ENCODE results near the gene DHX40.
A peak's percentile ranks its signal among the peaks of the same experiment; 100 is the strongest.
"Not testable (repeated sequence)": the region's sequence is repeated elsewhere in the genome, so short reads cannot be mapped to it uniquely, and the experiment has no call there.

The DHX40 gene, protein sequence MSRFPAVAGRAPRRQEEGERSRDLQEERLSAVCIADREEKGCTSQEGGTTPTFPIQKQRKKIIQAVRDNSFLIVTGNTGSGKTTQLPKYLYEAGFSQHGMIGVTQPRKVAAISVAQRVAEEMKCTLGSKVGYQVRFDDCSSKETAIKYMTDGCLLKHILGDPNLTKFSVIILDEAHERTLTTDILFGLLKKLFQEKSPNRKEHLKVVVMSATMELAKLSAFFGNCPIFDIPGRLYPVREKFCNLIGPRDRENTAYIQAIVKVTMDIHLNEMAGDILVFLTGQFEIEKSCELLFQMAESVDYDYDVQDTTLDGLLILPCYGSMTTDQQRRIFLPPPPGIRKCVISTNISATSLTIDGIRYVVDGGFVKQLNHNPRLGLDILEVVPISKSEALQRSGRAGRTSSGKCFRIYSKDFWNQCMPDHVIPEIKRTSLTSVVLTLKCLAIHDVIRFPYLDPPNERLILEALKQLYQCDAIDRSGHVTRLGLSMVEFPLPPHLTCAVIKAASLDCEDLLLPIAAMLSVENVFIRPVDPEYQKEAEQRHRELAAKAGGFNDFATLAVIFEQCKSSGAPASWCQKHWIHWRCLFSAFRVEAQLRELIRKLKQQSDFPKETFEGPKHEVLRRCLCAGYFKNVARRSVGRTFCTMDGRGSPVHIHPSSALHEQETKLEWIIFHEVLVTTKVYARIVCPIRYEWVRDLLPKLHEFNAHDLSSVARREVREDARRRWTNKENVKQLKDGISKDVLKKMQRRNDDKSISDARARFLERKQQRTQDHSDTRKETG

DNA sequence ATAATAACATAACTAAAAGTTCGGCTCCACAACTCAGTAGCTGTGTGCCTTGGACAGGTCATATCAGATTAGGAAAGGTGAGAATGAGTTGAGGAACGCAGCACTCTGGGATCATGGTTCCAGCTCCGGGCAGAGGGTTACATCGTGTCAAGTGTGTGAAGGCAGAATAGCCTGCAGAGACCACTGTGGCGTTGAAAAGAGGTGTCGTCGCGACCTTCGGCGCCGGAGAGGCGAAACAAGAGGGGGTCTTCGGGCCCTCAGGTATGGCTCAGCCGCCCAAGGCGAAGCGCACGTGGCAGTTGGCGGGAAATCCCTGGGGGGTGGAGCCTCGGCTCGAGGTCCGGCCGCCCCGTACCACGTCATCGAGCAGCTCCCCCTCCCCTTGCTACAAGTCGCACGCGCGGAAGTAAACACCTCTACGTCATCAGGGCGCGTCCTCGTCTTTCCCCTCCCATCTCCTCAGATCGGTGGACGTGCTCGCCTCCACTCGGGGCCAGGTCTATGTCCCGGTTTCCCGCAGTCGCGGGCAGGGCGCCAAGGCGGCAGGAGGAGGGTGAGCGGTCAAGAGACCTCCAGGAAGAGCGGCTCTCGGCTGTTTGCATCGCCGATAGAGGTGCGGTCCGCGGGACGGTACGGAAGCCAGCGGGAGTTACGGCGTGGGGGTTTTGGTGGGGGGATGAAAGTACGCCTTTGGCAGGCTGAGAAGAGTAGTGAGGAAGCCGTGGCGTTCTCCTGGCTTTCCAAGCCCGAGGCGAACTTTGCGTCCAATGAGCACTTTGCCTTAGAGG lies at the start of gene DHX40:
TSS of gene DHX40 (plus strand) at position 440 of the 788 bp plus-strand sequence. CDS start at position 502, 62 bp downstream.
- peak; percentile 90 for DNase-seq (ENCODE audit: low read depth)

DNA sequence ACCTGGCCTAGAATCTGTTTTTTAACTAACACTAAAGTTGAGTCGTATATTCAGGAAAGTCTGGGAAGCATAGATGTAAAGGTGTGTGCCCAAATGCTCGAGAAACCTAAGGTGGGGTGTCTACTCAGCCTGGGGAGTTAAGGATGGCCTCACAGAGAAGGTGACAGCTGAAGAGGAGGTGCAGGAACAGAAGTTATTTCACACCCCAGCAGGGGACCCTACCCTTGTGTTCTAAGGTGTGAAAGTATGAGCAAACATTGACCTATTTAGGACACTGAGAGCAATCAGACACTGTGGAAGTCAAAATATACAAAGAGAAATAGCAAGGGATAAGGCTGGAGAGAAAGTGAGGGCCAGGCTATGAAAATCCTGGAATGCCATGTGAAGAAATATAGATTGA lies 49.0 kb upstream of the DHX40 start:
- no peak for DNase-seq (ENCODE audit: low read depth)

DNA sequence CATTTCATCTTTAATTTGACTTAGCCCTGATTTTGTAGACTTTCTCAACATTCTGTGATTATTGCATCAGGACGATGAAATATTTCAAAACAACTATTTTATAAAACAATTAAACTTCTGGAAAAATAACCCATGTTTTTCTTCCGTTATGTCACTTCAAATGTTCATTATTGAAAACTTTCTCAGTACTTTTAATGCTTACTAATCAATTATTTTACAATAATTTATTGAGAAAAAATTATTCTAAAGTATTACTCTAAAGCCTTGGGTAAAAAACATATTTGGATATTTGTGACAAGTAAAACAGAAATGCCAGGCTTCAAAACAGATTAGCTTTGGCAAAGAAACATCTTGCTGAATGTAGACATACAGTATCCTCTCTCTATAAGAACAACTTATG lies 46.3 kb upstream of the DHX40 start:
- no peak for DNase-seq (ENCODE audit: low read depth)

DNA sequence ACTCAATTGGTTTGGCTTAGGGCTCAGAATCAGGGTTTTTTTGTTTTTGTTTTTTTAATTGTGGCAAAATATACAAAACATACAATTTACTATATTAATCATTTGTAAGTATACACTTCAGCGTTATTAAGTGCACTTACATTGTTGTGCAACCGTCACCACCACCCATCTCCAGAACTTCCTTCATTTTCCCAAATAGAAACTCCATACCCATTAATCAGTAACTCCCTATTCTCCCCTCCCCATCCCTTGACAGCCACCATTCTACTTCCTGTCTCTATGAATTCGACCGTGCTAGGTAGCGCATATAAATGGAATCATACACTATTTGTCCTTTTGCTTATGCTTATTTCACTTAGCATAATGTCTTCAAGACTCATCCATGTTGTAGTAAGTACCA lies 45.2 kb upstream of the DHX40 start:
- no peak for DNase-seq (ENCODE audit: low read depth)

DNA sequence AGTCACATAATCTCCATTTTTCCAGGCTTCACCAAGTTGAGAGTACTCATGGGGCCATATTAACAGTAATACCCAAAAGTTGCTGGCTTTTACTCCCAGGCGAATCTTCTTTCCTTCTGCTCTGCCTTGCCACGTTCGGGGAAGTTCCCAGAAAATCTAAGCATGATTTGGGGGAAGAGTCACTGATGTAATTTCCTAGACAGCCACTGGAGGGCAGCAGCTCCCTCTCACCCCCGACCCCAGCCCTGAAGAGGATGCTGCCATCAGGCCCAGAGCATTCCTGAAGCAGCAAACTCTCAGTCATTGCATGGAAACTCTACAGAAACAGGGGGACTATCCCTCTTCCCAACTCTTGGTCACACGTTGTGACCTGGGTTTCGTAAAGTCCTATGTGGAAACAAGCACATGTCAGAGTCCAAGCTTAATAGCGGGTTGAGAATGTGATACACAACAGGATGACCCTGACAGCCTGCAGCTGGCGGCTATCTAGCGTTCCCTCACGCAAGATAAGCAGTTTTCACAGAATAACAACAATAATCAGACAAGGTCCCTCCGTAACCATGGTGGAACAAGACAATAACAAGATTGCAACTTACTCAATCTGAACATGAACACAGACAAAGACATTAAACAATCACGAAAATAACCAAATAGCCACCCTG lies 43.8 kb upstream of the DHX40 start:
- peak; percentile 49 for DNase-seq (ENCODE audit: low read depth)

DNA sequence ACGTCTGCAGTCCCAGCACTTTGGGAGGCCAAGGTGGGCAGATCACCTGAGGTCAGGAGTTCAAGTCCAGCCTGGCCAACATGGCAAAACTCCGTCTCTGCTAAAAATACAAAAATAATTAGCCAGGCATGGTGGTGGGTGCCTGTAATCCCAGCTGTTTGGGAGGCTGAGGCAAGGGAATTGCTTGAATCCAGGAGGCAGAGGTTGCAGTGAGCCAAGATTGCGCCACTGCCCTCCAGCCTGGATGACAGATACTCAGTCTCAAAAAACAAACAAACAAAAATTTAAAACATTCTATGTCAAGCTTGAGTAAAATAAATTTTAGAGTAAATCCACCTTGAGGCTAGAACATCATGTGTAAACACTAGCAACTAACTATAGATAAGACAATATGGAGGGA lies 40.5 kb upstream of the DHX40 start:
- DNase-seq (ENCODE audit: low read depth): not testable (repeated sequence)

DNA sequence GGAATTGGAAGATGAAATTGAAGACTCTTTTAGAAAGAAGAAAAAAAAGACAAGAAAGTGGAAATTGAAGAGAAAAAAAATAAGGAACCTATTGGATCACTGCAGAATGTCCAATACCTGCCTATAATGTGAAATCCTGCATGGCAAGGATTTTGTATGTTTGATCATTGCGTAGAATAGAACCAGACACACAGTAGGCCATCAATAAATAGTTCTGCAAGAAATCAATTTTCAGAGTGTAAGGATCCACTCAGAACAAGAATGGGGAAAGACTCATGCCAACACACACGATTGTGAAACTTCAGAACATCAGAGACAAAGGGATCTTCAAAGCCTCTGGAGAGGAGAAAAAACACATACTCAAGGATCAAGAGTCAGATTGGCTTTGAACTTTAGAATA lies 39.7 kb upstream of the DHX40 start:
- no peak for DNase-seq (ENCODE audit: low read depth)

DNA sequence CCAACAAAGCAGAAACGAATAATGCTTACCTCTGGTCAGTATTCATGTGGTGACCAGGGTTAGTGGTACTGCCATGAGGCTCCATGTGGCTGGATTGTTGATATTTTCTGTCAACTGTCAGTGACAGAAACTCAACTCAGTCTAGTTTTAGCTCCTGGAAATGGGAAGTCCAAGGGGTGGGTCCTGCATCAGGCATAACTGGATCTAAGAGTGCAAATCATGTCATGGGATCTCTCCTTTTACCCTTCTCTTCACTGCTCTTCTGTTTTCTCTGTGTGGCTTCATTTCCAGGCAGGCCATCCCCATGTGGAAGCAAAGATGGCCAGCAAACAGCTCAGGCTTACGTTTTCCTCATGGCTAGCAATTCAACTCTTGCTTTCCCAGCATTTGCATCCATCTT lies 39.0 kb upstream of the DHX40 start:
- DNase-seq (ENCODE audit: low read depth): no peak

DNA sequence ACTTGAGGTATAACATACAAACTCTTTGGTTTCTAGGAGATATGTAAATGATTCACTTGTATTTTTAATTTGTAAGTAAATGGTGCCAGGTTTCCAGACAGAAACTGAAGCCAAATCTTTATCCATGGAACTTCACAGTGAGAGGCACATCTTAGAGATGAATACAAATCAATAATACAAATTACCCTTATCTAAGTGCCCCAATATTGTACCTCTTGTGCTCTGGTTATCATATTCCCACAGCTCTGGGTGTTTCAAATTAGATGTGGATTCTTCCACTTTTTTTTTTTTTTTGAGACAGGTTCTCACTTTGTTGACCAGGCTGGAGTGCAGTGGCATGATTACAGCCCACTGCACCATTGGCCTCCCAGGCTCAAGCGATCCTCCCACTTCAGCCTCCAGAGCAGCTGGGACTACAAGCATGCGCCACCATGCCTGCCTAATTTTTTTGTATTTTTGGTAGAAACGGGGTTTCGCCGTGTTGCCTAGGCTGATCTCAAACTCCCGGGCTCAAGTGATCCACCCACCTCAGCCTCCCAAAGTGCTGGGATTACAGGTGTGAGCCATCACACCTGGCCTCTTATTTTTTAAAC lies 38.0 kb upstream of the DHX40 start:
- no peak for DNase-seq (ENCODE audit: low read depth)

DNA sequence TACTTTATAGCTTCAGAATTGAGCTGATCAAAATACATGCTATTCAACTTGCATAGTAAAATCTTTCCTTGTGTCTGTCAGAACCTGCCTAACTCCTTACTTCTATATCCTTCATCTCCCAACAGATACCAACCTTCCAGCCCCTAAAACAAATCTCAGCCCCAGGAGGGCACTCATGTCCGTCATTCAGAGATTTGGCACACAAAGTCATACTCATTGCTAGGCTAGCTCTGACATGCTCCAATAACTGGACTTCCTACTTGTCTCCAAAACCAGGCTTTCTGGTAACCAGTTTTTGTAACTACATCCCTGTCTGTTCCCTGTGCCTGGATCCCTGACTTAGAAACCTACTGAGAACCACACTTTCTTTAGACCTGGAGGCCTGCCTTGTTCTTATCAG lies 37.5 kb upstream of the DHX40 start:
- no peak for DNase-seq (ENCODE audit: low read depth)

DNA sequence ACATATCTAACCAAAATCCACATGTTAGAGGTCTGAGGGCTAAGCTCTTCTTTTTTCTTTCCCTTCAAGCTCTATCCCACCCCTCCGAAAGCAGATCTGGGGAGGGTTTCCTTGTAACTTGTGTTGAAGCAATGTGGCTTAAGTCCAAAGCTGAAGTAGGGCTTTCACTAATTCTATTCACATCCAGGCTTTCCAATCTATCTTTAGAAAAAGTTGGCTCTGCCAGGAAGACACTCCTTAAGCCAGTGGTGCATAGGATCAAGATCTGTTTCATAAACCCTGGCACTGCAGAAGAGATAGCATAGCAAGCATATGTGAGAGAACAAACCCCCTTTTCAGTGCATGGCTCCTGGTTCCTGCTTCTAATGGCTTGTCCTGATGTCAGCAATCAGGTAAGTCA lies 34.9 kb upstream of the DHX40 start:
- no peak for DNase-seq (ENCODE audit: low read depth)

DNA sequence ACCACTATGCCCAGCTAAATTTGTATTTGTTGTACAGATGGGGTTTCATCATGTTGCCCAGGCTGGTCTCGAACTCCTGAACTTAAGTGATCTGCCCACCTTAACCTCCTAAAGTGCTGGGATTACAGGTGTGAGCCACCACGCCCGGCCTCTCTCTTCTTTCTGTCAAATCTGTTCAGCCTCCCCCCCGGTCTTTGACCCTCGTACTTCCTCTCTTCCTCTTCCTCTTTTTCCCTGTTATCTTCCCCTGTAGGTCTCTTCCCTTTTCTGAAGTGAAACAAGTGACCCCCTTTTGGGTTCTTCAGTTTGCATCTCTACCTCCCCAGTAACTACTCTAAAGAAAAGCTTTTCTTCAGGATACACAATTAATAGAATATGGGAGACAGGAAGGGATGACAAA lies 31.7 kb upstream of the DHX40 start:
- DNase-seq (ENCODE audit: low read depth): no peak

DNA sequence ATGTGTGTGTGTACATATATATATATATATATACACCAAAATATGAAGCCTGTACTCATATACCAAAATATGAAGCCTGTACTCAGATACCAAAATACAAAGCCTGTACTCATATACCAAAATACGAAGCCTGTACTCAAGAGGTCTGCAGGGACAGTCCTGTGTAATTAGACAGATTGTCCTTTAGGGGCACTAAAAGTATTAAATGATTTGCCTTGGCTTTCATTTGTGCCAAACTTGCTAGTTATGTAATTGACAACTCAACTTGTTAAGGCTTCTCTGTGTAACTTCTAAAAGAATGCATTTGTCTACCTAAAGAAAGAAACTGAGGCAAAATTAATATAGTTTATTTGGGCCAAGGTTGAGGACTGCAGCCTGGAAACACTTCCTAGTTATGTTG lies 30.8 kb upstream of the DHX40 start:
- no peak for DNase-seq (ENCODE audit: low read depth)

DNA sequence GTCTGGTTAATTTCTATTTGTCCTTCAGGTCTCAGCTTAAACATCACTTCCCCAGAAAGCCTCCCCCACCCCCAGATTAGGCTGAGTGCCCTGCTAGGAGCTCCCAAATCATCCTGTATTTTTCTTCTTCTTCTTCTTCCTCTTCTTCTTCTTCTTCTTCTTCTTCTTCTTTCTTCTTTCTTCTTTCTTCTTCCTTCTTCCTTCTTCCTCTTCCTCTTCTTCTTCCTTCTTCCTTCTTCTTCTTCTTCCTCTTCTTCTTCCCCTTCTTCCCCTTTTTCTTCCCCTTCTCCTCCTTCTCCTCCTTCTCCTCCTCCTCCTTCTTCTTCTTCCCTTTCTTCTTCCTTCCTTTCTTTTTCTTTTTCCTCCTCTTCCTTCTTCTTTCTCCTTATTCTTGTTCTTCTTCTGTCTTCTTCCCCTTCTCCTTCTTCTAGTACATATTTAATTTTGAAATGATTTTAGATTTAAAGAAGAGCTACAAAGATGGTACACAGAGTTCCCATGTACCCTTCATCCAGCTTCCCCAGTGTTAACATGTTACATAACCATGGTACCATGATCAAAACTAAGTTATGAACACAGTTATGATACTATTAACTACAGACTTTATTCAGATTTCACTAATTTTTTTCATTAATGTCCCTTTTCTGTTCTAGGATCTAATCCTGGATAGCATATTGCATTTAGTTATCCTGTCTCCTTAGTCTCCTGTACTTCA lies 27.1 kb upstream of the DHX40 start:
- no peak for DNase-seq (ENCODE audit: low read depth)

DNA sequence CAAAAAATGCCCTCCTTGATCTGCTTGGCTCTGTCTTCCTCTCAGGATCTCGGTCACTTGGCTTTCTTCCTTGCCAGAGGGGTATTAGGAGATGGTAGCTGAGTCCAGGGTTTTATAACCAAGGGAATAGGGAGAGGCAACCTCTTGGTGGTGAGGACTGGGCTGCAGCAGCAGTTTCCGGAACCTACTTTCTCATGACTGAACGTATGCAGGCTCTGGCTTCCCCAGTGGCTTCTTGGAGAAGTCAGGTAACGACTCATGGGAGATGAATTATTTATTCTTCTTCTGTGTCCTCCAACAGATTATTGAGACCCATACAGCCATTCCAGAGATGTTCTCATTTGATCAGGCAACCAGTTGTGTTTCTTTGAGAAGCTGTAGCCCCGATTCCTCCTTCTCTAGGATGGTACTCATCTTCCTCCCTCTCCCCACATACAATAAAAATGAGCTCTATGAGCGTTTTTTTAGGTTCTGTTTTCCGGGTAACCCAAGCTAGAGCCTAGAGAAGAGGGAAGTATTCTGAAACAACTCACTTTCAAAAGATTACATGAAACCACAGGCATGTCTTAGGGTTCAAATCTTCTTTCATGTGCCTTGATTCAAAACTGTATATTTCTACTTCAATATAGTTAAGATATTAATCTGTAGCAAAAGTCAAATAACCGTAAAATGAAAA lies 22.3 kb upstream of the DHX40 start:
- no peak for DNase-seq (ENCODE audit: low read depth)

DNA sequence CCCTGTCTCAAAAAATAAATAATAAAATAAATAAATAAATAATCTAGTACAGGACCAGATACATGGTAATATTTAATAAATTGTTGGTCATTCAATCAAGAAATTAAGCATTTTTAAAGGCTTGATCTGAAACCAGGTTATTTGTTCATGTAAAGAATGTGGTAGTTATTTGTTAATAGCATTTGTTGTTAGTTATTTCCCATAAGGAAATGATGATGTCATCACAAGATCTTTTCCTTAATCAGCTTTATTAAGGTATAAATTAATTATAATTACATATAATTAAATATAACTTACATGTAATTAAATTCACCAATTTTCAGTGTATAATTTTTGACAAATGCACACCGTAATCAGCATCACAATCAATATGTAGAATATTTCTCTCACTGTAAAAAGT lies 19.5 kb upstream of the DHX40 start:
- DNase-seq (ENCODE audit: low read depth): no peak

DNA sequence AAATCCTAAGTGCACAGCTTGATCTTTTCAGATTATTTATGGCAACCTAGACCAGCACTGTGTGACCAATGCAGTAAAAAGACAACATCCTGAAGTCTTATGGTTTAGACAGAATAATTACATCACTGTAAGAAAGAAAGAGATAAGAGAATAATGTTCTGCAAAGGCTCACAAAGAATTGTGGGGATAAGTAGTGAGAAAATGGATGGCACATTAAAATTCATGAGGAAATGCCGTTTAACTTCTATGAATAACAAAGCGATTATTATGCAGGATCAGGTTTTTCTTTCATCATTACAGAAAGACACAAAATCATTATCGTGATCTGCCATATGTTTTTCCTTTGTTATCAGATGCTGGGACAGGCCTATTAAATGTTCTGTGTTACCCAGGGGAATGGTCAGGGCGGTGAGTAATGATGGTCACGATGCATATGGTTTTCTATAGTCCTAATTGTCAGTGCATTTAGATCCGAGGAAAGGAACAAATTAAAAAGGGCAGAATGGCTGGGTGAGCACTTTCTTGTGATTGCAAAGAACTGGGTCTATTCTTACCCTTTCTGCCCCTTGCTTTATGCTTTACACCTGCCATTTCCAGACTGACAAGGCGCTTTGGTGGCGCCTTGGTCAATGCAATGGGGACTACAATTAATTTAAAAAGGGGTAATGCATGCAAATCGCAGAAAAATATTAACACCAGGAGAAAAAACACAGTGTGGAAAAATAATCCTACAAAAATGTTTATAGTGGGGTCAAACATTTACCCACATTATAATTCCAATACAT lies 18.1 kb upstream of the DHX40 start:
- no peak for DNase-seq (ENCODE audit: low read depth)

DNA sequence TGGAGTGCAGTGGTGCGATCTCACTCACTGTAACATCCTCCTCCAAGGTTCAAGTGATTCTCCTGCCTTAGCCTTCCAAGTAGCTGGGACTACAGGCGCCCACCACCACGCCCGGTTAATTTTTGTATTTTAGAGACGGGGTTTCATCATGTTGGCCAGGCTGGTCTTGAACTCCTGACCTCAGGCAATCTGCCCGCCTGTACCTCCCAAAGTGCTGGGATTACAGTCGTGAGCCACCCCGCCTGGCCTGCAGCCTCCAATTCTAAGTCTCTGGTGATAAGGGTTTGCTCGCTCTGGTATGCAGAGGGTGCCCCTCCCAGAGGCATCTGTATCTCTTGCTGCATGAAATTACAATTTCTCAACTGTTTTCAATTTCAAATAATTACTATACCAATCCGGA lies 16.4 kb upstream of the DHX40 start:
- DNase-seq (ENCODE audit: low read depth): not testable (repeated sequence)

DNA sequence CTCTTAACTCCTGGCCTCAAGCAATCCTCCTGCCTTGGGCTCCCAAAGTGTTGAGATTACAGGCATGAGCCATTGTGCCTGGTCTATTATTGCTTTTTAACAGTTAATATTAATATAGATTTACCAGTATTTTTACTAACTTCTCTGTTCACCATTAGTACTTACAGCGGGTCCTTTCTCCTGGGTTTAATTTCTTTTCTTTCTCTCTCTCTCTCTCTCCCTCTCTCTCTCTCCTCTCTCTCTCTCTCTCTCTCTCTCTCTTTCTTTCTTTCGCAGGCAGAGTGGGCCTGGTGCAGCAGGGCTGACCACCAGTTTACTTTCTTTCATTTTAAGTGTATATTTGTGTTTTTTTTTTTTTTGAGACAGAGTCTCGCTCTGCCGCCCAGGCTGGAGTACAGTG lies 14.7 kb upstream of the DHX40 start:
- no peak for DNase-seq (ENCODE audit: low read depth)

DNA sequence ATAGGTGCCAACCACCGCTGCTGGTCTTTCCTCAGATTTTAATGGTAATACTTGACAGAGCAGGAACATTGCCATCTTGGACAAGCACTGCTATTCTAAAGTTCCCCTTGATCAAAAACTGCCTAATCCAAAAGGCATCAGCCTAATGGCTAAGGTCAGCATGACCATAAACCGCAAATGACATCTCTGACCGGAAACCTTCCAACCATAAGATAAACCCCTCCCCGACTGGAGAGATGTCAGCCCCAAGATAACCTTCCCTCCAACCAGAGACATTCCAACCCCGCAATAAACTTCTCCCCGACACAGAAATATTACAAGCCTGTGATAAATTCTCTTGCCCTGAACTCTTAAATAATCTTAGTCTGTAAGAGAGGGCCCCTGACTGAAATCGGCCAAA lies 7.4 kb upstream of the DHX40 start:
- DNase-seq (ENCODE audit: low read depth): no peak

Measured in activated T-cell treated with anti-CD3 and anti-CD28 coated beads for 48 hours (primary cell).